ENCODE measurements around the gene MRPL38. TPM values are rescaled to one million over a fixed set of nuclear protein-coding genes. Genes with fewer than 3 reads are reported as not detected.
"Not testable (repeated sequence)": the region's sequence is repeated elsewhere in the genome, so short reads cannot be mapped to it uniquely, and the experiment has no call there.

Gene MRPL38
- total RNA-seq, 3 donors from 2014 or later (not counting 1 experiment from before 2014, with no cell fraction given): 68.6 to 110 (median 96.7) TPM

GRCh38 chr17:75869282-75870141 is 35.2 kb downstream of the MRPL38 start:
- Histone ChIP-seq H3K27me3 (ENCODE audit: control insufficient read depth, insufficient read depth, low read length) (no peaks in the 10 kb centered on the region), H3K4me1 (ENCODE audit: control insufficient read depth, insufficient read depth, low read length) (peaks cover 21% of the 10 kb centered on the region), H3K9me3 (ENCODE audit: control insufficient read depth, insufficient read depth, low read length) (no peaks in the 10 kb centered on the region), H3K36me3 (ENCODE audit: control insufficient read depth, insufficient read depth, low read length) (no peaks in the 10 kb centered on the region), H3K27ac (ENCODE audit: low read length) (no peak overlapping the region), H3K4me3 (ENCODE audit: low read length) (no peak overlapping the region)
- intact Hi-C loops (cut with micrococcal nuclease): no loop called here
- H3K9me3 Mint-ChIP-seq: no peaks in the 10 kb centered on the region
- no peak for TF ChIP-seq CTCF (IDR thresholded peaks at IDR 0.05)
- H3K4me3 Mint-ChIP-seq: no peak overlapping the region
- no peaks in the 10 kb centered on the region for H3K36me3 Mint-ChIP-seq
- H3K27me3 Mint-ChIP-seq (ENCODE audit: low read depth in 2 of 2): no peaks in the 10 kb centered on the region
- no peak for ATAC-seq
- DNase-seq: no peak
- peaks cover 10 to 11% of the 10 kb centered on the region in 2 donors for H3K4me1 Mint-ChIP-seq
- 92% methylated on average over 23 of the region's 23 CpGs for WGBS (ENCODE audit: insufficient coverage)
- no peak overlapping the region for H3K27ac Mint-ChIP-seq

GRCh38 chr17:75868730-75869281 is 35.9 kb downstream of the MRPL38 start:
- H3K4me3 ChIP-seq (ENCODE audit: low read length); H3K9me3 Mint-ChIP-seq; H3K27me3 Mint-ChIP-seq (ENCODE audit: low read depth in 2 of 2); H3K27ac ChIP-seq (ENCODE audit: low read length); DNase-seq; H3K36me3 Mint-ChIP-seq; ATAC-seq; H3K36me3 ChIP-seq (ENCODE audit: control insufficient read depth, insufficient read depth, low read length); H3K27me3 ChIP-seq (ENCODE audit: control insufficient read depth, insufficient read depth, low read length); H3K9me3 ChIP-seq (ENCODE audit: control insufficient read depth, insufficient read depth, low read length); H3K4me3 Mint-ChIP-seq; H3K27ac Mint-ChIP-seq; intact Hi-C loops (cut with micrococcal nuclease): not testable (repeated sequence)
- peaks cover 16 to 18% of the 10 kb centered on the region in 2 donors for H3K4me1 Mint-ChIP-seq
- H3K4me1 ChIP-seq (ENCODE audit: control insufficient read depth, insufficient read depth, low read length): peaks cover 28% of the 10 kb centered on the region
- 93% methylated on average over 12 of the region's 12 CpGs for WGBS (ENCODE audit: insufficient coverage)

GRCh38 chr17:75865404-75866188 is 39.1 kb downstream of the MRPL38 start:
- WGBS (ENCODE audit: insufficient coverage): 90% methylated on average over 13 of the region's 17 CpGs
- intact Hi-C loops (cut with micrococcal nuclease): not testable (repeated sequence)

GRCh38 chr17:75864887-75865286 is 39.8 kb downstream of the MRPL38 start:
- 62% methylated on average over 4 of the region's 4 CpGs for WGBS (ENCODE audit: insufficient coverage)
- peak overlapping the region; percentile 84 for H3K27ac ChIP-seq (ENCODE audit: low read length)
- peak; percentile 42 to 67 (median 64) for ATAC-seq

More at GRCh38 chr17:75865404-75866188, 39.1 kb downstream of the MRPL38 start:
- H3K36me3 ChIP-seq (ENCODE audit: control insufficient read depth, insufficient read depth, low read length); H3K4me3 ChIP-seq (ENCODE audit: low read length); H3K36me3 Mint-ChIP-seq; H3K9me3 Mint-ChIP-seq; H3K27me3 ChIP-seq (ENCODE audit: control insufficient read depth, insufficient read depth, low read length); DNase-seq; ATAC-seq; H3K27me3 Mint-ChIP-seq (ENCODE audit: low read depth in 2 of 2); H3K9me3 ChIP-seq (ENCODE audit: control insufficient read depth, insufficient read depth, low read length): not testable (repeated sequence)
- Histone ChIP-seq H3K27ac (ENCODE audit: low read length) (peak overlapping the region; percentile 84), H3K4me1 (ENCODE audit: control insufficient read depth, insufficient read depth, low read length) (peaks cover 27% of the 10 kb centered on the region)
- Mint-ChIP-seq H3K4me3 (peak overlapping the region; percentile 80), H3K4me1 (peaks cover 16 to 18% of the 10 kb centered on the region in 2 donors), H3K27ac (peak overlapping the region; percentile 83 to 93)

More at GRCh38 chr17:75864887-75865286, 39.8 kb downstream of the MRPL38 start:
- Mint-ChIP-seq H3K4me1 (peaks cover 16 to 18% of the 10 kb centered on the region in 2 donors), H3K4me3 (peak overlapping the region; percentile 80), H3K27ac (peak overlapping the region; percentile 83 to 93)
- not testable (repeated sequence) for H3K27me3 ChIP-seq (ENCODE audit: control insufficient read depth, insufficient read depth, low read length); H3K9me3 ChIP-seq (ENCODE audit: control insufficient read depth, insufficient read depth, low read length); H3K36me3 Mint-ChIP-seq; H3K4me3 ChIP-seq (ENCODE audit: low read length); H3K27me3 Mint-ChIP-seq (ENCODE audit: low read depth in 2 of 2); H3K9me3 Mint-ChIP-seq; H3K36me3 ChIP-seq (ENCODE audit: control insufficient read depth, insufficient read depth, low read length)
- peak in 1 of 2 donors; percentile 70 for DNase-seq
- intact Hi-C loops (cut with micrococcal nuclease): loop anchor here (1.0 kb wide), 1 partner anchor 10 kb away; the partner anchor contains the start of gene WBP2
- H3K4me1 ChIP-seq (ENCODE audit: control insufficient read depth, insufficient read depth, low read length): peaks cover 28% of the 10 kb centered on the region
